ENCODE data around the gene MBNL2.

Gene MBNL2

DNA sequence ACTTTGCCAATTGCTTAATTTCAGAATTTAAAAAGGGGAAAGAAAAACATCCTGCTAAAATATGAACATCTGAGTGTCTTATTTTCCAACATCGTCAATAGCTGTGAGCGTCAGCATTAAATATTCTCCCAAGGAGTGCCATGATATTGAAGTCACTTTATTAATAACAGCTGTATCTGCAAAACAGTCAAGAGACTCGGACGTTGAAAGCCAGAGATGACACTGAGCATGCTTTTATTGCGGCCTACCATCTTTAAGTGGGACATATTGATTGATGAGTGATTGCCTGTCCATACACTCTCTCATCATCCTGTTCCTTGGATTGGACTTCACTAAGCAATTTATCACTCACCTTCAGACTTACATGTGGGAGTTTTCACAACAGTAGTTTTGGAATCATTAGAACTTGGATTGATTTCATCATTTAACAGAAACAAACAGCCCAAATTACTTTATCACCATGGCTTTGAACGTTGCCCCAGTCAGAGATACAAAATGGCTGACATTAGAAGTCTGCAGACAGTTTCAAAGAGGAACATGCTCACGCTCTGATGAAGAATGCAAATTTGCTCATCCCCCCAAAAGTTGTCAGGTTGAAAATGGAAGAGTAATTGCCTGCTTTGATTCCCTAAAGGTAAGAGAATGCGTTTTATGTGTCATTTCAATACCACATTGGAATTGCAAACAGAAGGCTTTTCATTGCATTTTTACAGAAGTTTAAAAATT, 53.8 kb downstream of the MBNL2 start:
- DNase-seq: no peak

DNA sequence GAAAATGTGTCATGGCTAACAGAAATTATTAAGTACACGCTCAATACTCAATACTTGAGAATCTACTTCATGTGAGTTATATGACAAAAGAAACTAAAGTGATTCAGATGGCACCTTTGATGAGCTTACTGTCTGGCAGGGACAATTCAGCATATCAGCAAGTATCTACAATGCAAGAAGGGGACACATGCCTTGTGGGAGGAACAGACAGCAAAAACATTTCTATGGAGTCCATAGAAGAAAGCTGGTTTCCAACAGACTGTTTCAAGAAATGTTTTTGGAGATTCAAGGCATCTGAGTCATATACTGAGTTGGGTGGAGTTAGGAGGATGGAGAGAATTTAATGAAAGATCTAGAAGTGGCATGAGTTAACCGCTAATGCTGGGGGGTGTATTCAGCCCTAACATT, 54.7 kb downstream of the MBNL2 start:
- no peak for DNase-seq

DNA sequence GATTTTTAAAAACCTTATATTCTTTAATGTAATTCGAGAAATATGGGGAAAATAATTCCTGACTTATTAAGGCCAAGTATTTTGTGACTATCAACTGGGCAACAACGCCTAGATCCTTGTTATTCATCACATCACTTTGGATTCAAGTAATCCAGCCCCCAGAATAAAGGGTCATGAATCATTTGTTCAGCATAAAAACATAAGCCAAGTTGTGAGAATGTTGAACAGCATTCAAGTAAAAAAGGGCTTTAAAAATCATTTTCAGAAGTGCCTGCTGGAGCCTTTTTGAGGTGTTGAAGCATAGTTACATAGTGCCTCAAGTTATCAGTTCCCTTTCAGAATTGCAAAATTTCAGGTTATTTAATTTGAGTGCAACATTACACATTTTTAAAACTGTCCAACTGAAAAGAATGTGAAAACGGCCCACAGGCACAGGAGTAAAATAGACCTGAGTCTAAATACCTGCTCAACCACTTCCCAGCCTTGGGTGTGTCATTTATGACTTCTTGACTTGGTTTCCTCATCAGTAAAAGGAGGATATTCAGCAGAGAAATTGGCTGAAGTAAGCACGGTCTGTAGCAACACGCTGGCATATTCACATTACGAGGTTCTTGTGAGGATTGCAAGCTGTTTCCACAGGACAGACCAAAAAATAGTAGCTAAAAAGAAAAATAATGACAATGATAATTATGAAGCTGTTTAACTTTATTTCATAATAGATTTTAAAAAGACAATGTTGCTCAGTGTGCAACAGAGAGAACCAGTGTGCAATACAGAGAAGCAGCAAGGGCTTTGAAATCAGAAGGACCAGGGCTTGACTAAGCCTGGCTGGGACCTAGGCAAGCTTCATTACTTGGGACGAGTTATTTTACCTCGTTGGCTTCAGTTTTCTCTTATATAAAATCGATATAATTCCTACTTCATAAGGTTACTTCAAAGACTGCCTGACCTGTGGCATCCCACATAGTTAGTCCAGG, 56.6 kb downstream of the MBNL2 start:
- DNase-seq: no peak

DNA sequence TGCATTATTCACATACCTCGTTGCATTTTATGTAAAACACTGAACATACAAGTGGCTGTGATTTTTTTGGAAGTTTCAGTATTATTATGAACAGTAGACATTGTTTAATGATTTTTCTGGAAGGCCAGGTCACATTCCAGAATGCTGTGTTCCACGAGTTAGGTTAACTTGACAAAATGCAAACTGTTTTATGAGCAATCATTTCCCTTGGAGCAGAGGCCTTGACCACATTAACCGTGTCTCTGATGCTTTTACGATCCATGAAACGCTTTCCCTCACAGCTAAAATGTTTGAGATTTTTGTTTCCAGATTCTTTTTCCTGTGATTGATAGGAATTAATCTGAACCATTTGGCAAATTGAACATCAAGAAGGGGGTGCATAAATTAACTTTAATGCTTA, 57.8 kb downstream of the MBNL2 start:
- no peak for DNase-seq

DNA sequence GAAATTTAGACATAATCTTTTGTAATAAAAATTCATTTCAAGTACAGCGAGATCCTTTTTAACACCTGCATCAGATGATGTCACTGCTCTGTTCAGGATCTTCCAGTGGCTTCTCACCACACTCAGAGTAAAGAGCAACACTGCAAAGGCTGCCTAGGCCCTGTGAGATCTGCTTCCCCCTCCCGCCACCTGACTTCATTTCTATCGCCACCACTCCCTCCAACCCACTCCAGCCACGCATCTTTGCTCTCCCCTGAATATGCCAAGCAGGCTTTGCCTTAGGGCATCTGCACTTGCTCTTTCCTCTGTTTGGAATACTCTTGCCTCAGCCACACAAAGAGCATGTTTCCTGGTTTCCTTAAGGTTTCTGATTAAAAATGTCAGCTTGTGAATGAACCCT, 58.3 kb downstream of the MBNL2 start:
- DNase-seq: no peak

DNA sequence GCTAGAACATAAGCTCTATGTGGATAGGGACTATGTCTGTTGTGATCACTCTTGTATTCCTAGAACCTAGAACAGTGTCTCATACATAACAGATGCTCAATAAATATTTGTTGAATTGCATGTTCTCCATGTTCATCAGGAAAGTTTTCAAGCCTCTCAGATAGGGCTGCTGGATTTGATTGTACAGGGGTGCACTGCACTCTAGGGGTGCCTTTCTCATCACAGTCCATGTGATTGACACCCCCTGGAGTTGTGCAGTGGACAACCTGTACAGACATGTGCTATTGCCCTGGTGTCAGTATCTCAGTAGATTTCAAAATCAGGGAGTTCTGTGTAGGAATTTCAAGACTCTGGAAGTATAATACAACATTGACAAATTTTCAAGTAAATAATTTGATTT, 58.9 kb downstream of the MBNL2 start:
- no peak for DNase-seq

DNA sequence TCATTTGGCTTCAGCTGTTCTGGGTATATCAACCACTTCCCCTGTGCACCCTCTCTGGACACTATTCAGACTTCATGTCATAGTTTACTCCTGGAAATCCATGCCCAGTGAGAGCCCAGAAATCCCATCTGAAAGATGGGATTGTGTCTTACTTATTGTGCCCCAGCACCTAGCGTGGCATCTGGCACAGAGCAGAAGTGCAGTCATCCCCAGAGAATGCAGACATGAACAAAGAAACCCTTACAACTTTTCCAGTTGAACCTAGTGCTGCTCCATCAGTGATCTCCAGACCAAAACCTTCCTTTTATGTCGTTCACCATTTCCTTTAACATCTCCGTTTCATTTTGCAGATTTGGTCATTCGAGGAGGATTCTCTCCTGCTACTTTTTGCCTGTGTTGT, 60.6 kb downstream of the MBNL2 start:
- no peak for DNase-seq

DNA sequence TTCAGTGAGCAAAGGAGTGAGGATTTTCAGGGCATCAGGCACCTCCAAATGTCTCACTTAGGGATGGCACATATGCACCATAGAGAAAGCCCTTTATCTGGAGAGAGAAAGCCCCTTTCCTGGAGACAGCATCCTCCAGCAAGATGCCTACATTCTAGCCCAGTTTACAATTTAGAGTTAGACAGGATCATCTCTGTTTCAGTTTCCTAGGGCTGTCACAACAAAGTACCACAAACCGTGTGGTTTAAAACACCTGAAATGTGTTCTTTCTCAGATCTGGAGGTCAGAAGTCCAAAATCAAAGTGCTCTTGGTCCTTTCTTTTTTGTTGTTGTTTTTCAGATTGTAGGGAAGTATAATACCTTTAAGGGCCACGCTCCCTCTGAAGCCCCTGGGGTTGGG, 61.8 kb downstream of the MBNL2 start:
- DNase-seq: no peak

DNA sequence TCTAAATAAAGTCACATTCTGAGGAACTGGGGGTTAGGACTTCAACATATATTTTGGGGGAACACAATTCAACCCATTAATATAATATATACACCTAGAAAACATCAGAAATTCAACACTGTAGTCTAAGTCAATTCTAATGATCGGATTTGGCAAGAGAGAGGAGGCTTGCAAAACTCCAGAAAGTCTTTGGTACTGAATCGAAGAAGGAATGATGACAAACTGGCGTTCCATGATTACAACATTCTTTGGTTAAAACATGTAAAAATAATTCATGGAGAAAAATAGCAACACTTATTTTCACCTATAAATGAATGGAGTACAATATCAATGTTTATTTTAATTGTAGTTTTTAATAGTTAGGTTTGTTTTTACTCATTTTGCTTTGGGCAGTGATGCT, 62.4 kb downstream of the MBNL2 start:
- DNase-seq: no peak

DNA sequence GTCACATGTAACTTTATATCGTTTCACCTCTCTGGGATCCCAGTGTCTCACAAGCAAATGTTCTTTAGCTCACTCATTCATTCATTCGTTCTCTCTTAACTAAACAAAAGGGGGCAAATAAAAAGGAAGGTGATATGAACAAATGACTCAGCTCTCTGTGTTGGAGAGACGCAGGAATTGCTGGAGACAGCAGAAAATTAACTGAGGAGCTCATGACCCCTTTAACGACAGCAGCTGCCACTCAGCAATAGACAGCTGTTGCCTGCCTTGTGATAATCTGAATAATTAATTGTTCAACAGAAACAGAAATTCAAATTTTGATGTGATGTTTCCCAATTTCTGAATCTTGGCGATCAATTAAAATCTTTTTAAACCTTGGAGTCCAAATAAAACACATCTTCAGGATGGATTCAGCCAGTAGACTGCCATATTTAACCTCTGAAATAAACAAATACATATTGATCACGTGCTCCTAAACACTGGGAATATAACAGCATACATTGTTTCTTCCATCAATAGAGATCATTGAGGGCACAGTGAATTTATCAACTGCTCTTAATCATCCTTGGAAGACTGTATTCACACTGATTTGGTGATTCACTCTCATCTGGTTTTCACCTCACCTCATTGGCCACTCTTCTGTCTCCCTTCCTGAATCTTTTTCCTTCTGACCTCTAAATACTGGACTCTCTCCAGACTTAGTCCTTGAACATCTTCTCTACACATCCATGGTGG, 63.3 kb downstream of the MBNL2 start:
- no peak for DNase-seq

DNA sequence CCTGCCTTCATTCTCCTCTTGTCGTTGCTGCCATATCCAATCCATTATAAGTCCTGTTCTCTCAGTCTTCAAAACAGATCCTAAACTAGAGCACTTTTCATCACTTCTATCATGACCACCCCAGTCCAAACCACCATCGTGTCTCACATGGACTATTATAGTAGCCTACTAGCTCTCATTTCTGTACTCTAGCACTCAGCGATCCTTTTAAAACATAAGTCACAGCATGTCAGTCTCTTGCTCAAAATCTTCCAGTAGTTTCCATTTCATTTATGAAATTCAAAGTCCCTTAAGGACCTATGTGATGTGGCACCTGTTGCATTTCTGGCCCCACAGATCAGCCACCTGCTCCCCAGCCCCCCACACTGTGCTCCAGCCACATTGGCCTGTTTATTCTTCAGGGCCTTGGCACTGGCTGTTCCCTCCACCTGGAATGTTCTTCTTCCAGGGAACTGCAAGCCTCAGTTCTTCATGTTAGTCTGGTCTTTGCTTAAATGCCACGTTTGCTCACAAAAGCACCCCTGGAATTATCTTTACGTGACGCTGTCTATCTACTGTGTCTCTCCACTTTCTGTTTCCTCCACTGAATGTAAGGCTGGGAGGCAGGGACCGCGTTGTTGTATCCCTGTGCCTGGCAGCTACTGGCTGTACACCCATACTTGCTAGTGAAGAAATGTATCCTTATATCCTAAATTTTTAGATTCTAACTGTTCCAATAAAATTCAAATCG, 64.3 kb downstream of the MBNL2 start:
- no peak for DNase-seq

DNA sequence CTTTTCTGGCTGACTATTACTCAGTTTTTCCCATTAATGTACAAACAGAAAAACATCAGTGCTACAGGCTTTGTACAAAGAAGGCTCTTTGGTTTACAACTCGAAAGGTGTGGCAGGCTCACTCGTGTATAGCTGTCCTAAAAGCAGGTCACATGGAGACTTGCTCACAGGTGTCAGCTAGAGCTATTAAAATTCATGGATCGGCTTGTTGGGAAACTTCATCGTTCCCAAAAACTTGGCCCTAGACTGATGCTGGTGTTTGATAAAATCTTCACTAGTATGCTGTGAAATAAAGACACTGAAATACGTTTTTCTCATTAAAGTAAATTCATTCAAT, 64.9 kb downstream of the MBNL2 start:
- DNase-seq: no peak

DNA sequence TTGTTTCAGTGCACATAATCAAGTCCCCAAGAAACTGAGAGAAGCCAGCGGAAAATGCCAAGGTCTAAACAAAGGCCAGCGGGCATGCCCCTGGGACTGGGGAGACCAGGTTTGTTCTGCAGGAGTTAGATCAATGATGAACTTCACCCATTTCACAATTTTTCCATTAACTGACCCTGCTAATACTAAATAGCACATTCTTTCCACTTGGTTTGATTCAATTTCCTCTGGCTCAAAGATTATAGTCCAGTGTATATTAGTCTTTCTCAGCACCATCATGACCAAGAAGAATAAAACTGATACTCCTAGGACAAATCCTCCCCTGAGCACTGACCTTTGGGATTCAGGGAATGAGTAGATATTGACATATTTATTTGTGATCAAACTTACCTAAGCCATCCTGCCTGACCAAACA, 66.4 kb downstream of the MBNL2 start:
- no peak for DNase-seq

DNA sequence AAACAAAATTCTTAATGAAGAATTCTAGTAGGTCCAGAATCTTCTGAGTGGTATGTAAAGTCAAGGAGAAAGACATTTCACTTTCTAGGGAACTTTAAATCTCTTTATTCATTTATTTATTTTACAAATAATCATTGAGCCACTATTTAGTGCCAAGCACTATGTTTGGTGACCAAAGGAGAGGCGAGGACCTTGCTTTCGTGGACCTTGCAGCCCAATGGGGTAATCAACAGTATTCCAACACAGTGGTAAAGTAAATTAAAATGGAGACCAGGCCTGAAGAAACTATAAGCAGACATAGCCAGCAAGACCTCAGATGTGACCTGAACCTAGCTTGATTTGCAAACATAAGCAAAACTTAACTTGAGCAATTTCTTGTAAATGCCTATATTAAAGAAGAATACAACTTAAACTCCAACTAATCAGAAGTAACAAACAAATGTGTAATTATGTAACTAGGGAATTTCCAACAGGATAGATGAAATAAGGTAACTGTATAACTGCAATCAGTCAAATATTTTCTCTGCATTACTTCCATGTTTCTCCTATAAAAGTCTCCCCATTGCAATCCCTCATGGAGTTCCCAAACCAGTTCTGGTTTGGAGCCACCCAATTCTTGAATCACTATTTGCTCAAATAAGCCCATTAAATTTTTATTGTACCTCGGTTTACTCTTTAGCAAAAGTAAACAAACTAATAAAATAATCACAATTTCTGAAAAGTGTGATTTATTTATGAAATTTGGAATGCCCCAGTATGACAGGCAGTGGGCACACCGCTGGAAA, 67.6 kb downstream of the MBNL2 start:
- no peak for DNase-seq

DNA sequence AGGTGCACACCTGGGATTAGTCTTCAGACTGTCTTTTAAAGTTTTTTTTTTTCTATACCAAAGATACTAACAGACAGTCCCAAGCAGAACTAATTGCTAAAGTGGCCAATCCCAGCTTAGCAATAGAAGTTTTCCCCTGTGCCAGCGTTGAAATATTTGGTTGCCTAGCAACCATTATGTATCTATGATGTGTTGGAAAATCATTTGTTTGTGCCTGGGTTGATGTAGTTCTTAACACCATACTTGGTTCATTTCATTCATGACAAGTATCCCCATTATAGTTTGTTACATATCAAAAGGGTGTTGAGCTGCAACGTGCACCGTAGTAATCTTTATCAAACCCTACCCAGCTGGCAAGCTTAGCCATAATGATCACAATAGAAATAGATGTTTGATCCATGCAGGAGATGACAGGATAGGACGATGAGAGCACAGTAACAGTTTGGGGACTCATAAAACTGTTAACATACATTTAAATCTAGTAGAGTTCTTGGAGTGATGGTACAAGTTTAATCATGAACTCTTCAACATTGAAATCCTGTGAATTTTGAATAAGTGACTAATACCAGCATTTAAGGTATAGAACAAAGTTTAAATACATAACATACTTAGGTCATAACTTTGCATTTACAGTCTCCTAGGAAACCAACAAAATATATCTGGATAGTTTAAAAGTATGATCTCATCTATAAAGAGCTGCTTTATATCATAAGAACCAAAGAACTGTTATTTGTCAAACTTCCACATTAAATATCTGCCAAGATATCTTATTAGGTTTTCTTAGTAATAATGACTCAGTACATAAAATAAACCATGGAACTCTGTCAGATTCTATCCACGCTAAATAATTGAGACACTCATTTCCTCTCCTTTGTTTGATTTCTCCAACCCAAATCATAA, 73.4 kb downstream of the MBNL2 start:
- DNase-seq: no peak

DNA sequence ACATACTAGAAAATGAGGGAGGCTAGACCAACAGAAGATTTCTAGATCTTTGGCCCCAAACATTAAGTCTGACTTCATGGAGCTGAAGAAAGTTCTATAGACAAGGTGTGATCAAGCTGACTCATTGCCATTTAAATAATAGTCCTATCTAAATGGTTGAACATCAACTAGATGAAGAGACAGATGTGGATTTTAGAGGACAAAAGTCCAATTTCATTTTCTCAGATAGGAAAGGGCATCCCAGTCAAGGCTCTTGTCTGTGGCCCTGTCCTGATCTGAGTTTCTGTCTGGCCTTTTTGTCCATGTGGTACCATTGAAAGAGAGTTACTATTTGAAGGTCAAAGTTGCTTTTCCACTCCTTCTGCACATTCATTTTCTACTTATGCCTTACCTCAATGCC, 74.6 kb downstream of the MBNL2 start:
- no peak for DNase-seq

DNA sequence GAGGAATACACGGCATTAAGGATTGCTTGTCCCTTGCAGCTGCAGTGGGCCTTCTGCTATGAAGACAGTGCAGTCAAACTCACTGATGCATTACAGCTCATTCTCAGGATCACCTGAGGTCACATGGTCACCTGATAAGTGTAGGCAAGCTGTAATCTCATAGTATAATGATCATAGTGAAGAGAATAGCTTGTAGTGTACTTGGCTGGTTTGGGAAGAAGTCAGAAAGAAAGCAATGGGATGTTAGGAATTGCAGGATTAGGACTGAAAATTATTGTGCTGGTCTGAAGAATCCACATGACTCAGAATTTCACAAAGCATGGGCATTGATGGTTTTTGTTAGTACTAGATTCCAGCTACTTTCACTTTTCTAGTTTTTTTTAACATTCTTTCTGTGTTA, 76.7 kb downstream of the MBNL2 start:
- DNase-seq: no peak

DNA sequence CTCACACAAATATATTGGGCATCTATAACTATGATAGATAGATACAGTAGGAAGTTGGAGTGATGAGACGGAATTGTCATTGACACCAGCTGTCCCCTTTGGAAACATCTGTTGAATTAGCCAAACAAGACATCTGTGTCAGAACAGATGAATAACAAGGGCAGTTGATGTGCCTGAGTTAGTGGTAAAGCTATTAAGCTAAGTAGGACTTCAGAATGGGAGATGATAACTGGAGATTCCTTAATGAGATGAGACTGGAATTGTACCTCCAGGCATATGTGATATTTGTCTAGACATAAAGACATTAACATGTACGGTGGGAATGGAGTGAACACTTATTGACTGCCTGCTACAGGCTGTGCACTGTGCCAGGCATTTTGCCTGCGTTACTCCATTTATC, 78.7 kb downstream of the MBNL2 start:
- no peak for DNase-seq

DNA sequence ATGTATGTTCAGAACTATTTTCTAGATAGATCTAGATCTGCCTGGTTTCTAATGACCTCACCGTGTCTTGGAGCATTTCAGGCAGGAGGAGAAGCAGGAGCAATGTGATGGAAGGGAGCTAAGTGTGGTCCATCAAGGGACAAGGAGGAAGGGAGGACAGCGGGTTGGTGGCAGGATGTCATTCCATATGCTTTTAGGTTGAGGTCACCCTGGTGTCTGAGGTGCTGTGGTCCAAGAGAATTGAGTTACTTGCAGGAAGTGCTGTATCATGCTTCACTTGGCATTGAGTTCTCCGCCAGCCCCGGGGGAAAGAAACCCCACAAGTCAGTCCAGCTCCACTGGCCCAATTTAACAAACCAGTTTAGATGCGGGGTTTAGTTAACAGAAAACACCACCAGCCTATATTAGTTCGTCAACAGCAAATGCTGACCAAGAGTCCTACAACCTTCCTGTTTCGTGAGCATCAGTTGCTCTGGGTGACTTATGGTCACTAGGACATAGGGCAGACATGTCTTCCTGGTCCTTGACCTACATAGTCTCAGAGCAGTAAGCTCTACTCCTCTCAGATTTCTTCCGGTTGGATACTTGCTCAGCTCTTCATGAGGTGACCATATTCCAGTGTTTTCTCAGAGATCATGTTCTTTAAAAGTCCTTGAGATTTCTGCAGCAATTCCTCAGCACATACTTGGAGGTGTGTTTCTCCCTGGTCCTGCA, 79.4 kb downstream of the MBNL2 start:
- no peak for DNase-seq

DNA sequence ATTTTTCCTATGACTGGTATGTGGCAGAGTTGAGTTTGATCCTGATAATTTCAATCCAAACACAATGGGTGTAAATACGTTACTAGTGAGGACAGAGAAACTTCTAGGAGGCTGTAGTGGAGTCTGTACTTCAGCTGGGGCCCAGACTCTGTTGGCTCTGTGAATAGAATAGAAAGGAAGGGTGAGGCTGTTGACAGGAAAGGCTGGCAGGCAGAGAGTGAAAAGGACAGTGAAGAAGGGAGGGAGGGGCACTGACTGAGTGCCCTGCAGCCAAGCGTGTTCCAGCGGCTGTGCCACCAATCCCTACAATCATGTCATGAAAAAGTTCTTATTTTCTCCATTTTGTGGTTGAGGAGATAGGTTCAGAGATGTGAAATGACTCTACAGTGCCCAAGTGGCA, 80.5 kb downstream of the MBNL2 start:
- DNase-seq: no peak
